ENCODE measurements around the gene PGLYRP1. TPM values are rescaled to one million over a fixed set of nuclear protein-coding genes. Genes with fewer than 3 reads are reported as not detected.

PGLYRP1 gene, protein sequence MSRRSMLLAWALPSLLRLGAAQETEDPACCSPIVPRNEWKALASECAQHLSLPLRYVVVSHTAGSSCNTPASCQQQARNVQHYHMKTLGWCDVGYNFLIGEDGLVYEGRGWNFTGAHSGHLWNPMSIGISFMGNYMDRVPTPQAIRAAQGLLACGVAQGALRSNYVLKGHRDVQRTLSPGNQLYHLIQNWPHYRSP
- not detected in 2 replicates for total RNA-seq

DNA sequence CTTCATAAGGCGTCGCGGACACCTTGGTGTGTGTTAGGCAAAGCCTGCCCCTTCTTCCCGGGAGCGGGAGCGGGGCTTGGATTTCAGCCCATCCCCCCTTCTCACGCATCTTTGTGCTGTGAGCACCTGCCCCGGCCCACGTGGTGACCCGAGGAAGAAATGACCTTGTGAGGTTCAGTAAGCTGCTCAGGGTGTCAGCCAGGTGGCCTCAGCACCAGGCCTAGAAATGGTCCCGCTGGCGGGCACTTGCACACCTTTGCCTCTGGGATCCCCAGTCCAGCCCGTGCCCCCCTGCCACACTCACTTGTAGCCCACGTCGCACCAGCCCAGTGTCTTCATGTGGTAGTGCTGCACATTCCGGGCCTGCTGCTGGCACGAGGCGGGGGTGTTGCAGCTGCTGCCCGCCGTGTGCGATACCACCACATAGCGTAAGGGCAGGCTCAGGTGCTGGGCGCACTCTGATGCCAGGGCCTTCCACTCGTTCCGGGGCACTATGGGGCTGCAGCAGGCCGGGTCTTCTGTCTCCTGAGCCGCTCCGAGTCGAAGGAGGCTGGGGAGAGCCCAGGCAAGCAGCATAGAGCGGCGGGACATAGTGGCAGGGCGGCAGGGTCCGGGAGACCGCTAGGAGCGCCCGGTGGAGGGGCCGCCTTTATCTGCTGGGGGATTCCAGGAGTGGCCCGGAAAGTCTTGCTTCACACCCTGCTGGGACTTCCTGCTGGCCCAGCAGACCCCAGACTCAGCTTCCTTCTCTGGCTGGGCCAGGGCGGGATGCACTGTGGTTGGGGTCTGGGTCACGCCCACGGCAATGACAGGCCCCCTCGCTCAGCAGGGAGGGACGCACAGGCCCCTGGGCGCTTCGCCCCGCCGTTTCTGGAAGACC is at the start of gene PGLYRP1:
TSS of gene PGLYRP1 (minus strand) at position 623 of the 880 bp plus-strand sequence. CDS start at position 591, 32 bp downstream.

DNA sequence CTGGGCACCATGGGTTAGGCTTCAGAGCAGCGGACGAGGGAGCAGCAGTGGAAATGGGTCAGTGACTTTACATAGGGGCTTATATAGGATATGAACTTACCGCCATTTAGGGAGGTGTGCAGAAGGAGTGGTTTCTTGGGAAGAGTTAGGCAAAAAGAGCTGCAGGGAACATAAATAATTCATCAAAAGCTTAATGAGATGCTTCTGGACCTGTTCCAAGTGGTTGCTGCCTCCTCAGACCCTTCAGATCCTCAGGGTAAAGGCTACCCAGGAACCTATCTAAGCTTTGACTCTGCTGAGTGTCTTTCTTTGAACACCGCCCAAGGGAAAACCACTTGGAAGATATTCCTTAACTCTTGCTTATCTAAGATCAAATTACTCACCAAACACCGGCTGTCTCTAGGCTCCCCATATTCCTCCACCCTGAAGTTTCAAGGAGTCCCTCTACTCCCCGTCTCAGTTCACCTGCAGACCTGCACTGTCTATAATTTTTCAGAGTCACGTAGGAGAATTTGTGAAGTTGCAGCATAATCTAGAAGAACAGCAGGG is 18.2 kb upstream of the PGLYRP1 start, which contains the start of gene IGFL4:
TSS of gene IGFL4 (minus strand) at position 51 of the 549 bp plus-strand sequence. CDS start at position 11, 40 bp downstream.

DNA sequence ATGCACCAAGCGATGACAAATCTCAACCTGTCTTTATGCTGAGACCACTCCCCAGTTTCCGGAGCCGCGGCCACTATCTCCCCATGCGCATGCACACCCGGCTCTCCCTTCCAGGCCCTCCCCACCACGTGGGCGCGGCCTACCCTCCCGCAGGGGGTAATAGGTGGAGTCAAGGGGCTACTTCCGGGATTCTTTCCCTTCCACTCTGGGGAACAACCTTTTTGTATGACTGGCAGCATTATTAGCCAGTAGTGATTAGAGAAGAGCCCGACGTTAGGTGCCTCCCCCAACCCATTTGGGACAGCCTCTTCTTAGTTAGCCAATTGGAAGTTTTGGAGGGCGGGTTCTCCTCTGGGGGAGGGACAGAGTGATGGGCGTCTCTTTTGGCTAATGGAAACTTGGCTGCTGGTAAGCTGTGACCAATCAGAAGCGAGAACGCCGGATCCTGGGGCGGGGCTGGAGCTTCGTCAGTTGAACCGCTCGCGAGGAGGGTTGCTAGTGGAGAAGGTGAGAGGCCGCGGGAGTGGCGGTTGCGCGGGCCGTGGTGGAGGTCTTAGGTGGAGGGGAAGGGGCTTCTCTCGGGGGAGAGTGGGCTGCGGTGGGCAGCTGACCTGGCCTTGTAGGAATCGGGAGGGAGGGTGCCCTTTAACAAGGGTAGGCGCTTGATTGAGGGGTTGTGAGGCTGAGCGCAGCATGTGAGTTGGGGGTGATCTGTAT is 27.7 kb downstream of the PGLYRP1 start, which contains the start of gene CCDC61:
TSS of gene CCDC61 (plus strand) at position 470 of the 717 bp plus-strand sequence. CDS start 7,552 bp downstream, outside the sequence.

DNA sequence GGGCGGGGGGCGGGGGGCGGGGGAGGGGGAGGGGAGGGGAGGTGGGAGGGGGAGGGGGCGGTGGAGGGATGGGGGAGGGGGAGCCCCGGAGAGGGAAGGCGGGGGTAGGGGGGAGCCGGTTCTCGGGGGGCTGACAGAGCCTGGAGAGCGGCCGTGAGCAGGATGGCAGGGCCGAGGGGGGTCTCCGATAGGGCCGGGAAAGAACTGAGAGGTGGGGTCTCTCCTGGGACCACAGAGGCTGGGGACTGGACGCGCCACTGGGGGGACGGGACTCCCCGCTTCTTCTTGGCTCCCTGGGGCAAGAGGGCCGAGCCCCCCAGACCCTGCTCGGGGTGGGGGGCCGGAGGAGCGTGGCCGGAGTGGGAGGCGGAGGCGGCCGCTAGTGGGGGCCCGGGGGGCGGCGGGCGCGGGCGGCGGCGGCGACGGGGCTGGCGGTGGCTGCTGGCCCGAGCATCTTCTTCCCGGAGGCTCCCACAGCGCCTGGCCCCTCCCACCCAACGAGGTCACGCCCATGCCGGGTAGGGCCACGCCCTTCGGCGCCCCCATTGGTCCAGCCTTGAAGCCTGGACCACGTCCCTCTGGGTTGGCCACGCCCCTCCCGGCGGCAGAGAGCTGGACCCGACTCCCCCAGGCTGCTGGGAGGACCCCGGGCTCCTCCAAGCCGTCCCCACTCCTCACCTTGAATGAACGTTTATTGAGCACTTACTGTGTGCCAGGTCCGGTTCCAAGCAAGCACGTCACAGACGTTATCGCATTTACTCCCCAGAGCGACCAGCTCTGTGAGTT is 49.1 kb downstream of the PGLYRP1 start, which contains the start of gene NOVA2:
TSS of gene NOVA2 (minus strand) at position 313 of the 786 bp plus-strand sequence. CDS start 514 bp downstream, outside the sequence.

Other genes with a start within 250 kb of the PGLYRP1 start
- gene DMPK, start 240.6 kb downstream of the PGLYRP1 start, total RNA-seq: 5.1 and 9.6 TPM in 2 replicates
- 27.0 and 33.5 TPM in 2 replicates for gene DMWD, start 230.2 kb downstream of the PGLYRP1 start, total RNA-seq
- gene RSPH6A, start 207.7 kb downstream of the PGLYRP1 start, total RNA-seq: not detected in 2 replicates
- 23.6 and 24.5 TPM in 2 replicates for gene SYMPK, start 159.9 kb downstream of the PGLYRP1 start, total RNA-seq
- gene FOXA3, start 158.7 kb downstream of the PGLYRP1 start, total RNA-seq: 0.24 TPM in 1 of 2 replicates, not detected in the other
- gene IRF2BP1, start 136.9 kb downstream of the PGLYRP1 start, total RNA-seq: 21.7 and 26.9 TPM in 2 replicates
- 1.7 and 2.7 TPM in 2 replicates for gene MYPOP, start 120.4 kb downstream of the PGLYRP1 start, total RNA-seq
- gene NANOS2, start 108.3 kb downstream of the PGLYRP1 start, total RNA-seq: not detected in 2 replicates
- under 0.01 TPM in 1 of 2 replicates, not detected in the other for gene NOVA2, start 49.2 kb downstream of the PGLYRP1 start, total RNA-seq
- 5.3 and 6.2 TPM in 2 replicates for gene CCDC61, start 27.6 kb downstream of the PGLYRP1 start, total RNA-seq
- gene IGFL4, start 17.9 kb upstream of the PGLYRP1 start, total RNA-seq: not detected in 2 replicates
- not detected in 2 replicates for gene IGFL3, start 101.6 kb upstream of the PGLYRP1 start, total RNA-seq
- 0.48 and 0.85 TPM in 2 replicates for gene IGFL2, start 125.2 kb upstream of the PGLYRP1 start, total RNA-seq
- gene IGFL1, start 206.7 kb upstream of the PGLYRP1 start, total RNA-seq: 1.4 TPM in 1 of 2 replicates, not detected in the other